ENCODE data around the gene ZSCAN9. TPM values are rescaled to one million over a fixed set of nuclear protein-coding genes. Genes with fewer than 3 reads are reported as not detected.

ZSCAN9 gene
- total RNA-seq, 1 experiment from 2014 or later: 13.7 TPM

DNA sequence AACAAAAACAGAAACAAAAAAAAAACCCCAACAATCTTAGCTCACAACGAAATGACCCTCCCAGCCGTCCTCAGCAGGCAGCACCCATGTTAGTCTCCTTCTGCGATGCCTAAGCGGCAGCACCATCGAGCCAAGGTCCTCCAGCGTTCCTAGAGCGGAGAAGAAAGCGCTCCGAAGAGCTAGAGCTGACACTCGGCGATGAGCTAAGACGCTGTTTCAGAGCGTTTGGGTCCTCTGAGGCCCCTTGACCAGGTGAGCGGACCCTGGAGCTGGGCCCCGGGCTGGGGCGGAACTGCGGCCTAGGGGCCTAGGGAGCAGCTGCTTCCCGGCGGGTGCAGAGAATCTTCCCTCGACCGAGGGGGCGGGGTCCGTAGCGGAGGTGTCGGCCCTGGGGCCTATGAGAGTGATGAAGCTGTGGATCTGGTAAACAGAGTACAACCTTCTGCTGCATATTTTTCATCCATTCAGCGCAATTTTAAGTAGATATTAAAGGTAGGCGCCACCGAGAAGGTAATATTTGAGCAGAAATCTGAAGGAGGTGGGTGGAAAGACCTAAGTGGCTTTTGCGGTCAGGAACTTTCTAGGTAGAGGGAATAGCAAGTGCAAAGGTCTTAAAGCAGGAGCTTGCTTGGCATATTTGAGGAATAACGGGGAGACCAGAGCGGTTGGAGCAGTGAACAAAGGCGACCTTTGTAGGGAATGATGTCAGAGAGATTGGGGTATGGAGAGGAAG, 42.1 kb downstream of the ZSCAN9 start, which contains the start of gene ZSCAN26:
Gene ZSCAN26 (plus strand): TSS at position 182 of the 733 bp plus-strand sequence. CDS start 4,777 bp downstream, outside the sequence.
- peak; percentile 89 for DNase-seq (ENCODE audit: unreplicated experiment)
- intact Hi-C loops (cut with micrococcal nuclease): loop anchor here (1.0 to 5.0 kb wide), 5 partner anchors 15 to 125 kb away; partner anchors contain the start of genes ZKSCAN4, ZKSCAN8, ZSCAN31 and ZSCAN9
- POLR2A ChIA-PET: interaction anchor here (0.6 to 8.2 kb wide), 35 partner anchors 9 to 1795 kb away, joined by 3 to 110 read pairs (median 5); partner anchors contain the start of genes PGBD1, POLR1H, ZKSCAN3 and ZKSCAN4
- no TSS peak for BruUV-seq (replicated peaks)
- H3K36me3 Mint-ChIP-seq (ENCODE audit: insufficient read depth, unreplicated experiment): peaks cover under 1% of the 10 kb centered on the region
- TF ChIP-seq, protein P1, sequence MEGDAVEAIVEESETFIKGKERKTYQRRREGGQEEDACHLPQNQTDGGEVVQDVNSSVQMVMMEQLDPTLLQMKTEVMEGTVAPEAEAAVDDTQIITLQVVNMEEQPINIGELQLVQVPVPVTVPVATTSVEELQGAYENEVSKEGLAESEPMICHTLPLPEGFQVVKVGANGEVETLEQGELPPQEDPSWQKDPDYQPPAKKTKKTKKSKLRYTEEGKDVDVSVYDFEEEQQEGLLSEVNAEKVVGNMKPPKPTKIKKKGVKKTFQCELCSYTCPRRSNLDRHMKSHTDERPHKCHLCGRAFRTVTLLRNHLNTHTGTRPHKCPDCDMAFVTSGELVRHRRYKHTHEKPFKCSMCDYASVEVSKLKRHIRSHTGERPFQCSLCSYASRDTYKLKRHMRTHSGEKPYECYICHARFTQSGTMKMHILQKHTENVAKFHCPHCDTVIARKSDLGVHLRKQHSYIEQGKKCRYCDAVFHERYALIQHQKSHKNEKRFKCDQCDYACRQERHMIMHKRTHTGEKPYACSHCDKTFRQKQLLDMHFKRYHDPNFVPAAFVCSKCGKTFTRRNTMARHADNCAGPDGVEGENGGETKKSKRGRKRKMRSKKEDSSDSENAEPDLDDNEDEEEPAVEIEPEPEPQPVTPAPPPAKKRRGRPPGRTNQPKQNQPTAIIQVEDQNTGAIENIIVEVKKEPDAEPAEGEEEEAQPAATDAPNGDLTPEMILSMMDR (IDR thresholded peaks at IDR 0.05; ENCODE audit: unreplicated experiment): no peak
- H3K4me3 Mint-ChIP-seq (ENCODE audit: unreplicated experiment): no peak within 1 kb of the TSS
- no peak within 1 kb of the TSS for H3K27ac Mint-ChIP-seq (ENCODE audit: low read depth, unreplicated experiment)
- no peaks in the 10 kb centered on the region for H3K9me3 Mint-ChIP-seq (ENCODE audit: unreplicated experiment)
- CTCF ChIA-PET: interaction anchor here (0.5 to 4.6 kb wide), 5 partner anchors 13 to 177 kb away, joined by 3 to 32 read pairs (median 5); no protein-coding TSS in a partner anchor
- H3K27me3 Mint-ChIP-seq (ENCODE audit: insufficient read depth, unreplicated experiment): no peaks in the 10 kb centered on the region
- H3K4me1 Mint-ChIP-seq (ENCODE audit: insufficient read depth, unreplicated experiment): no peaks in the 10 kb centered on the region

DNA sequence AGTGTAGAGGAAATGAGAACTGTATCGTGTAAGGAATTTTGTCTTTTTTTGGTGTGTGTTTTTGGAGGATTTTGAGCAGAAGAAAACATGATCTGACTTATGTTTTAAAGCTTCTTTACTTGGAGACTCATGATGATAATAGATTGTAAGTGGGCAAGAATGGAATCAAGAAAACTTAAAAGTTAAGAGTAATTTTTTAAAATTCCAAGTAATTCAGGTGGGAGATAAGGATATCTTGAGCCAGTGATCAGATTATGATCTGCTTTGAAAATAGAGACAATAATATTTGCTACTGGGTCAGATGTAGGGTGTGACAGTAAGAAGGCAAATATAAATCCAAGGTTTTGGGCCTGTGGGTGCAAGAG, 42.6 kb downstream of the ZSCAN9 start:
- Mint-ChIP-seq H3K36me3 (ENCODE audit: insufficient read depth, unreplicated experiment) (peaks cover 6% of the 10 kb centered on the region), H3K4me1 (ENCODE audit: insufficient read depth, unreplicated experiment) (no peaks in the 10 kb centered on the region), H3K4me3 (ENCODE audit: unreplicated experiment) (no peak overlapping the region), H3K9me3 (ENCODE audit: unreplicated experiment) (no peaks in the 10 kb centered on the region), H3K27ac (ENCODE audit: low read depth, unreplicated experiment) (no peak overlapping the region), H3K27me3 (ENCODE audit: insufficient read depth, unreplicated experiment) (no peaks in the 10 kb centered on the region)
- ChIA-PET CTCF (interaction anchor here (0.5 to 4.6 kb wide), 3 partner anchors 41 to 87 kb away, joined by 3 to 32 read pairs (median 5); no protein-coding TSS in a partner anchor), POLR2A (interaction anchor here (0.8 to 8.2 kb wide), 29 partner anchors 9 to 1794 kb away, joined by 3 to 110 read pairs (median 5); partner anchors contain the start of genes PGBD1, POLR1H, ZKSCAN3 and ZKSCAN4)
- BruUV-seq (replicated peaks): TSS peak; percentile 56
- TF ChIP-seq, protein P1 (IDR thresholded peaks at IDR 0.05; ENCODE audit: unreplicated experiment): no peak
- intact Hi-C loops (cut with micrococcal nuclease): loop anchor here (1.0 to 5.0 kb wide), 5 partner anchors 15 to 125 kb away; partner anchors contain the start of genes ZKSCAN4, ZKSCAN8, ZSCAN31 and ZSCAN9
- no peak for DNase-seq (ENCODE audit: unreplicated experiment)

DNA sequence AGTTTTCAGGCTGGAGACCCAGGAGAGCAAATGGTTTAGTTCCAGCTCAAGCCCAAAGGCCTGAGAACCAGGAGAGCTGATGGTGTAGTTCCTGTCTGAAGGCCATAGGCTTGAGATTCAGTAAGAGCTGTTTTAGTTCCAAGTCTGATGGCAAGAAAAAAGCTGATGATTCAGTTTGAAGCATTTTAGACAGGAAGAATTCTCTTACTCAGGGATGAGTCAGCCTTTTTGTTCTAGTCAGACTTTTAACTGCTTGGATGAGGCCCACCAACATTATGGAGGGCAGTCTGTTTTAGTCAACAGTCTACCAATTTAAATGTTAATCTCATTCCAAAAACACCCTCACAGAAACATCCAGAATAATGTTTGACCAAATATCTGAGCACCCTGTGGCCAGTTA, 44.4 kb downstream of the ZSCAN9 start:
- no TSS peak for BruUV-seq (replicated peaks)
- intact Hi-C loops (cut with micrococcal nuclease): loop anchor here (5.0 kb wide), 2 partner anchors 88 to 127 kb away; partner anchors contain the start of gene ZKSCAN8

More for the DNA sequence above, 44.4 kb downstream of the ZSCAN9 start:
- TF ChIP-seq, protein P1 (IDR thresholded peaks at IDR 0.05; ENCODE audit: unreplicated experiment): no peak
- Mint-ChIP-seq H3K9me3 (ENCODE audit: unreplicated experiment) (no peaks in the 10 kb centered on the region), H3K27ac (ENCODE audit: low read depth, unreplicated experiment) (no peak overlapping the region), H3K4me3 (ENCODE audit: unreplicated experiment) (no peak overlapping the region), H3K27me3 (ENCODE audit: insufficient read depth, unreplicated experiment) (no peaks in the 10 kb centered on the region), H3K4me1 (ENCODE audit: insufficient read depth, unreplicated experiment) (no peaks in the 10 kb centered on the region), H3K36me3 (ENCODE audit: insufficient read depth, unreplicated experiment) (peaks cover 22% of the 10 kb centered on the region)
- ChIA-PET POLR2A (interaction anchor here (0.7 to 8.2 kb wide), 12 partner anchors 8 to 177 kb away, joined by 3 to 110 read pairs (median 14); partner anchors contain the start of genes PGBD1, ZKSCAN3, ZKSCAN4 and ZKSCAN8), CTCF (interaction anchor here (4.6 kb wide), 1 partner anchor 85 kb away, joined by 32 read pairs; no protein-coding TSS in a partner anchor)
- DNase-seq (ENCODE audit: unreplicated experiment): peak; percentile 75

Data from MCF 10A (cell line).